Liver (tissue), 9 donors: ENCODE data around the gene KIR2DL1. TPM values are rescaled to one million over a fixed set of nuclear protein-coding genes. Genes with fewer than 3 reads are reported as not detected.
"Not testable (repeated sequence)": the region's sequence is repeated elsewhere in the genome, so short reads cannot be mapped to it uniquely, and the experiment has no call there.

Source experiments
- DNase-seq: peaks from one replicate; pipeline ENCODE4 v3.0.0-alpha.2; 2017; ENCODE audit warnings: low spot score
- H3K27ac ChIP-seq, 2 donors: one replicate each; pipeline ENCODE4 v1.7.0; 2013; ENCODE audit warnings: inconsistent platforms in 2 of 2, low read length in 2 of 2, control low read depth in 1 of 2, low read depth in 1 of 2, mild to moderate bottlenecking in 1 of 2
- H3K27me3 ChIP-seq, 4 donors: one replicate each; pipeline versions ENCODE4 v1.6.1 to v1.7.0; 2013; ENCODE audit warnings: low read length in 3 of 4, inconsistent platforms in 1 of 4, mild to moderate bottlenecking in 1 of 4, moderate library complexity in 1 of 4; ENCODE audit not compliant: control insufficient read depth in 4 of 4, insufficient read depth in 4 of 4
- H3K36me3 ChIP-seq, 4 donors: one replicate each; pipeline versions ENCODE4 v1.6.1 to v1.7.0; 2013; ENCODE audit warnings: low read length in 3 of 4, mild to moderate bottlenecking in 3 of 4, low read depth in 1 of 4, moderate library complexity in 1 of 4; ENCODE audit not compliant: control insufficient read depth in 4 of 4, insufficient read depth in 3 of 4
- H3K4me1 ChIP-seq, 4 donors: one replicate each; pipeline versions ENCODE4 v1.6.1 to v1.7.0; 2013; ENCODE audit warnings: low read length in 3 of 4, mild to moderate bottlenecking in 3 of 4, moderate library complexity in 1 of 4; ENCODE audit not compliant: control insufficient read depth in 4 of 4, insufficient read depth in 4 of 4
- H3K4me3 ChIP-seq, 3 donors: one replicate each; pipeline versions ENCODE4 v1.6.1 to v1.7.0; 2013; ENCODE audit warnings: low read length in 3 of 3, control low read depth in 1 of 3, low read depth in 1 of 3, mild to moderate bottlenecking in 1 of 3
- H3K9ac ChIP-seq, 2 donors: one replicate each; pipeline ENCODE4 v1.7.0; 2013; ENCODE audit warnings: low read length in 2 of 2, mild to moderate bottlenecking in 2 of 2, moderate library complexity in 2 of 2, control low read depth in 1 of 2, low read depth in 1 of 2
- H3K9me3 ChIP-seq, 4 donors: one replicate each; pipeline versions ENCODE4 v1.6.1 to v1.7.0; 2013; ENCODE audit warnings: low read length in 3 of 4; ENCODE audit not compliant: control insufficient read depth in 4 of 4
- EGR1 ChIP-seq, 2 donors: IDR thresholded peaks; 2 replicates each; pipeline ENCODE4 v1.6.1; 2016 to 2018; ENCODE audit warnings: antibody characterized with exemption in 2 of 2, low read depth in 2 of 2
- FOXA1 ChIP-seq: IDR thresholded peaks from 2 replicates; pipeline ENCODE4 v1.6.1; 2016; ENCODE audit warnings: antibody characterized with exemption
- FOXA2 ChIP-seq: IDR thresholded peaks from 2 replicates; pipeline ENCODE4 v1.6.1; 2016; ENCODE audit warnings: antibody characterized with exemption
- GABPA ChIP-seq, 2 donors: IDR thresholded peaks in 1 of 2; conservative IDR thresholded peaks in 1 of 2; 2 replicates each; pipeline ENCODE4 v1.6.1; 2016; ENCODE audit warnings: antibody characterized with exemption in 2 of 2, mild to moderate bottlenecking in 1 of 2, moderate library complexity in 1 of 2
- HNF4A ChIP-seq, 2 donors: conservative IDR thresholded peaks; 2 replicates each; pipeline ENCODE4 v1.6.1; 2016; ENCODE audit warnings: antibody characterized with exemption in 2 of 2, mild to moderate bottlenecking in 2 of 2
- HNF4G ChIP-seq: IDR thresholded peaks from 2 replicates; pipeline ENCODE4 v1.6.1; 2016; ENCODE audit warnings: antibody characterized with exemption
- JUND ChIP-seq, 2 donors: IDR thresholded peaks; 2 replicates each; pipeline ENCODE4 v1.6.1; 2016; ENCODE audit warnings: antibody characterized with exemption in 2 of 2
- RAD21 ChIP-seq, 2 donors: IDR thresholded peaks; 2 replicates each; pipeline ENCODE4 v1.6.1; 2016; ENCODE audit warnings: antibody characterized with exemption in 2 of 2, mild to moderate bottlenecking in 2 of 2
- RXRA ChIP-seq, 2 donors: IDR thresholded peaks; 2 replicates each; pipeline ENCODE4 v1.6.1; 2017 to 2018; ENCODE audit warnings: antibody characterized with exemption in 2 of 2, mild to moderate bottlenecking in 1 of 2
- SP1 ChIP-seq: IDR thresholded peaks from 2 replicates; pipeline ENCODE4 v1.6.1; 2018; ENCODE audit warnings: antibody characterized with exemption, mild to moderate bottlenecking
- TAF1 ChIP-seq: conservative IDR thresholded peaks from 2 replicates; pipeline ENCODE4 v1.6.1; 2016; ENCODE audit warnings: antibody characterized with exemption, mild to moderate bottlenecking
- YY1 ChIP-seq: IDR thresholded peaks from 2 replicates; pipeline ENCODE4 v1.6.1; 2016; ENCODE audit warnings: antibody characterized with exemption, mild to moderate bottlenecking
- WGBS: extraction: QIAGEN DNeasy Blood & Tissue Kit; methylation state at CpG from one replicate; pipeline ENCODE4 v1.1.7; 2013; 5-methylcytosine and 5-hydroxymethylcytosine counted together
- polyA plus RNA-seq, 2 donors: library from polyadenylated mRNA; stranded (reverse) in 1 of 2; unstranded in 1 of 2; fragments of 200-250 nt in 1 of 2; fragments of >200 nt in 1 of 2; fragmentation: Nextera tagmentation in 1 of 2; extraction: Ambion mirVana in 1 of 2; gene quantifications; one replicate each; pipeline versions ENCODE4 v1.2.1 to v1.2.3, GENCODE V29; 2013 to 2015
- total RNA-seq, 2 donors: library from RNA; depleted of rRNA; stranded (reverse); fragments of >200 nt; gene quantifications; one replicate each; pipeline ENCODE4 v1.2.3, GENCODE V29; 2014
- TF ChIP-seq, protein P1 (sequence below): IDR thresholded peaks from 2 replicates; pipeline ENCODE4 v1.6.1; 2016; ENCODE audit warnings: antibody characterized with exemption
- TF ChIP-seq, protein P2 (sequence below): IDR thresholded peaks from 2 replicates; pipeline ENCODE4 v1.6.1; 2016; ENCODE audit warnings: antibody characterized with exemption
- TF ChIP-seq, protein P3 (sequence below): fragments of 150-350 bp; IDR thresholded peaks from 2 replicates; pipeline ENCODE4 v1.5.1; 2017; ENCODE audit warnings: improper control_type of control experiment, low read depth, low read length; ENCODE audit not compliant: missing input control
- TF ChIP-seq, protein P4 (sequence below): IDR thresholded peaks from 2 replicates; pipeline ENCODE4 v1.6.1; 2016; ENCODE audit warnings: antibody characterized with exemption
- donor health status: healthy.
- donor health status: healthy.
- donor health status: healthy.
- donor health status: healthy.
- donor health status: healthy.

KIR2DL1 gene
- total RNA-seq: under 1 TPM in 1 of 2 donors, not detected in 1; 0.17 TPM
- under 1 TPM in 1 of 2 donors, not detected in 1; 0.05 TPM for polyA plus RNA-seq

DNA sequence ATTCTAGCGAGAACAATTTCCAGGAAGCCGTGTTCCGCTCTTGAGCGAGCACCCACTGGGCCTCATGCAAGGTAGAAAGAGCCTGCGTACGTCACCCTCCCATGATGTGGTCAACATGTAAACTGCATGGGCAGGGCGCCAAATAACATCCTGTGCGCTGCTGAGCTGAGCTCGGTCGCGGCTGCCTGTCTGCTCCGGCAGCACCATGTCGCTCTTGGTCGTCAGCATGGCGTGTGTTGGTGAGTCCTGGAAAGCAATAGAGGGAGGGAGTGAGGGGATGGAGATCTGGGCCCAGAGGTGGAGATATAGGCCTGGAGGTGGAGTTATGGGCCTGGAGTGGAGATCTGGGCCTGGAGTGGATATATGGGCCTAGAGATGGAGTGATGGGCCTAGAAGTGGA, at the start of gene KIR2DL1:
Gene KIR2DL1 (plus strand): TSS at position 148 of the 400 bp plus-strand sequence. CDS start 58 bp downstream, at position 206.
- not testable (repeated sequence) for H3K4me3 ChIP-seq, H3K27ac ChIP-seq, H3K9me3 ChIP-seq, H3K9ac ChIP-seq, H3K4me1 ChIP-seq, H3K36me3 ChIP-seq, DNase-seq, H3K27me3 ChIP-seq
- WGBS: 93% methylated on average over 15 of the region's 15 CpGs

DNA sequence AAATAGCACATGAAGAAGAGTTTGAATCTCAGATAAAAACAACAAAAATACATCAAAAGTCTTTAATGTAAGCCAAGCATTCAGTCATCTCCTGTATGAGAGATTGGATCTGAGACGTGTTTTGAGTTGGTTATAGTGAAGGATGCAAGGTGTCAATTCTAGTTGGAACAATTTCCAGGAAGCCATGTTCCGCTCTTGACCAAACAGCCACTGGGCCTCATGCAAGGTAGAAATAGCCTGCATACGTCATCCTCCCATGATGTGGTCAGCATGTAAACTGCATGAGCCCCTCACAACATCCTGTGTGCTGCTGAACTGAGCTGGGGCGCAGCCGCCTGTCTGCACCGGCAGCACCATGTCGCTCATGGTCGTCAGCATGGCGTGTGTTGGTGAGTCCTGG, 45.5 kb upstream of the KIR2DL1 start, which contains the start of gene KIR3DL3:
Gene KIR3DL3 (plus strand): TSS at position 301 of the 400 bp plus-strand sequence. CDS start 55 bp downstream, at position 356.
- Histone ChIP-seq H3K27ac (no peak within 1 kb of the TSS), H3K9ac (no peak within 1 kb of the TSS), H3K36me3 (no peaks in the 10 kb centered on the region), H3K9me3 (peaks cover 0 to 10% (median 6%) of the 10 kb centered on the region in 4 donors), H3K27me3 (no peaks in the 10 kb centered on the region), H3K4me3 (no peak within 1 kb of the TSS), H3K4me1 (no peaks in the 10 kb centered on the region)
- no peak for DNase-seq
- TF ChIP-seq FOXA1 (no peak), JUND (IDR thresholded peaks at IDR 0.05) (no peak)
- TF ChIP-seq, protein P1, sequence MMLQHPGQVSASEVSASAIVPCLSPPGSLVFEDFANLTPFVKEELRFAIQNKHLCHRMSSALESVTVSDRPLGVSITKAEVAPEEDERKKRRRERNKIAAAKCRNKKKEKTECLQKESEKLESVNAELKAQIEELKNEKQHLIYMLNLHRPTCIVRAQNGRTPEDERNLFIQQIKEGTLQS: no peak
- WGBS: 83% methylated on average over 9 of the region's 9 CpGs

DNA sequence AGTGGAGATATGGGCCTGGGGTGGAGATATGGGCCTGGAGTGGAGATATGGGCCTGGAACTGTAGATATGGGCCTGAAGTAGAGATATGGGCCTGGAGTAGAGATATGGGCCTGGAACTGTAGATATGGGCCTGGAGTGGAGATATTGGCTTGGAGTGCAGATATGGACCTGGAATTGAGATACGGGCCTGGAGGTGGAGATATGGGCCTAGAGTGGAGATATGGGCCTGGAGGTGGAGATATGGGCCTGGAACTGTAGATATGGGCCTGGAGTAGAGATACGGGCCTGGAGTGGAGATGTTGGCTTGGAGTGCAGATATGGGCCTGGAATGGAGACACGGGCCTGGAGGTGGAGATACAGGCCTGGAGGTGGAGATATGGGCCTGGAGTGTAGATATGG, 44.9 kb upstream of the KIR2DL1 start:
- TF ChIP-seq, protein P2, sequence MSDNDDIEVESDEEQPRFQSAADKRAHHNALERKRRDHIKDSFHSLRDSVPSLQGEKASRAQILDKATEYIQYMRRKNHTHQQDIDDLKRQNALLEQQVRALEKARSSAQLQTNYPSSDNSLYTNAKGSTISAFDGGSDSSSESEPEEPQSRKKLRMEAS: no peak
- TF ChIP-seq, protein P3, sequence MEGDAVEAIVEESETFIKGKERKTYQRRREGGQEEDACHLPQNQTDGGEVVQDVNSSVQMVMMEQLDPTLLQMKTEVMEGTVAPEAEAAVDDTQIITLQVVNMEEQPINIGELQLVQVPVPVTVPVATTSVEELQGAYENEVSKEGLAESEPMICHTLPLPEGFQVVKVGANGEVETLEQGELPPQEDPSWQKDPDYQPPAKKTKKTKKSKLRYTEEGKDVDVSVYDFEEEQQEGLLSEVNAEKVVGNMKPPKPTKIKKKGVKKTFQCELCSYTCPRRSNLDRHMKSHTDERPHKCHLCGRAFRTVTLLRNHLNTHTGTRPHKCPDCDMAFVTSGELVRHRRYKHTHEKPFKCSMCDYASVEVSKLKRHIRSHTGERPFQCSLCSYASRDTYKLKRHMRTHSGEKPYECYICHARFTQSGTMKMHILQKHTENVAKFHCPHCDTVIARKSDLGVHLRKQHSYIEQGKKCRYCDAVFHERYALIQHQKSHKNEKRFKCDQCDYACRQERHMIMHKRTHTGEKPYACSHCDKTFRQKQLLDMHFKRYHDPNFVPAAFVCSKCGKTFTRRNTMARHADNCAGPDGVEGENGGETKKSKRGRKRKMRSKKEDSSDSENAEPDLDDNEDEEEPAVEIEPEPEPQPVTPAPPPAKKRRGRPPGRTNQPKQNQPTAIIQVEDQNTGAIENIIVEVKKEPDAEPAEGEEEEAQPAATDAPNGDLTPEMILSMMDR: no peak
- TF ChIP-seq RAD21 (IDR thresholded peaks at IDR 0.05) (no peak), SP1 (no peak), FOXA2 (no peak), TAF1 (no peak), EGR1 (IDR thresholded peaks at IDR 0.05; ENCODE audit: low read depth in 2 of 2) (no peak), YY1 (no peak), HNF4A (conservative IDR thresholded peaks at IDR 0.05) (no peak), JUND (IDR thresholded peaks at IDR 0.05) (no peak), RXRA (IDR thresholded peaks at IDR 0.05) (no peak), GABPA (IDR thresholded peaks at IDR 0.05 in 1 of 2, conservative IDR thresholded peaks at IDR 0.05 in 1 of 2) (no peak), HNF4G (no peak)
- TF ChIP-seq, protein P1: no peak
- TF ChIP-seq, protein P4, sequence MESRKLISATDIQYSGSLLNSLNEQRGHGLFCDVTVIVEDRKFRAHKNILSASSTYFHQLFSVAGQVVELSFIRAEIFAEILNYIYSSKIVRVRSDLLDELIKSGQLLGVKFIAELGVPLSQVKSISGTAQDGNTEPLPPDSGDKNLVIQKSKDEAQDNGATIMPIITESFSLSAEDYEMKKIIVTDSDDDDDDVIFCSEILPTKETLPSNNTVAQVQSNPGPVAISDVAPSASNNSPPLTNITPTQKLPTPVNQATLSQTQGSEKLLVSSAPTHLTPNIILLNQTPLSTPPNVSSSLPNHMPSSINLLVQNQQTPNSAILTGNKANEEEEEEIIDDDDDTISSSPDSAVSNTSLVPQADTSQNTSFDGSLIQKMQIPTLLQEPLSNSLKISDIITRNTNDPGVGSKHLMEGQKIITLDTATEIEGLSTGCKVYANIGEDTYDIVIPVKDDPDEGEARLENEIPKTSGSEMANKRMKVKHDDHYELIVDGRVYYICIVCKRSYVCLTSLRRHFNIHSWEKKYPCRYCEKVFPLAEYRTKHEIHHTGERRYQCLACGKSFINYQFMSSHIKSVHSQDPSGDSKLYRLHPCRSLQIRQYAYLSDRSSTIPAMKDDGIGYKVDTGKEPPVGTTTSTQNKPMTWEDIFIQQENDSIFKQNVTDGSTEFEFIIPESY: no peak
- Histone ChIP-seq H3K9me3 (peaks cover 0 to 8% (median 6%) of the 10 kb centered on the region in 4 donors), H3K27ac (no peak overlapping the region), H3K36me3 (no peaks in the 10 kb centered on the region), H3K4me1 (no peaks in the 10 kb centered on the region), H3K27me3 (peaks cover 0 to 2% (median 0%) of the 10 kb centered on the region in 4 donors), H3K4me3 (no peak overlapping the region), H3K9ac (no peak overlapping the region)
- DNase-seq: no peak
- 60% methylated on average over 3 of the region's 3 CpGs for WGBS
